PFSK-1 (cell line): ENCODE data around the gene RPH3AL.

Source experiments
- FOXP2 ChIP-seq: optimal IDR thresholded peaks from 2 replicates; pipeline ENCODE3; 2011; ENCODE audit warnings: borderline replicate concordance, control low read depth, inconsistent platforms; ENCODE audit not compliant: insufficient read depth; ENCODE audit errors: extremely low read length, extremely low read depth
- POLR2AphosphoS5 ChIP-seq: IDR thresholded peaks from 2 replicates; pipeline ENCODE4 v1.6.1; 2012; ENCODE audit warnings: low read depth, mild to moderate bottlenecking, control low read depth, low read length, moderate library complexity
- REST ChIP-seq, 2 experiments: IDR thresholded peaks; 2 replicates each; pipeline versions ENCODE4 v1.6.1 to v1.8.0; 2011 to 2012; ENCODE audit warnings: low read depth in 2 of 2, low read length in 2 of 2, control low read depth in 1 of 2, inconsistent platforms in 1 of 2, mild to moderate bottlenecking in 1 of 2, moderate library complexity in 1 of 2; ENCODE audit not compliant: insufficient read depth in 1 of 2
- TAF1 ChIP-seq: IDR thresholded peaks from 2 replicates; pipeline ENCODE4 v1.6.1; 2012; ENCODE audit warnings: low read length, control low read depth, borderline replicate concordance; ENCODE audit not compliant: insufficient read depth

DNA sequence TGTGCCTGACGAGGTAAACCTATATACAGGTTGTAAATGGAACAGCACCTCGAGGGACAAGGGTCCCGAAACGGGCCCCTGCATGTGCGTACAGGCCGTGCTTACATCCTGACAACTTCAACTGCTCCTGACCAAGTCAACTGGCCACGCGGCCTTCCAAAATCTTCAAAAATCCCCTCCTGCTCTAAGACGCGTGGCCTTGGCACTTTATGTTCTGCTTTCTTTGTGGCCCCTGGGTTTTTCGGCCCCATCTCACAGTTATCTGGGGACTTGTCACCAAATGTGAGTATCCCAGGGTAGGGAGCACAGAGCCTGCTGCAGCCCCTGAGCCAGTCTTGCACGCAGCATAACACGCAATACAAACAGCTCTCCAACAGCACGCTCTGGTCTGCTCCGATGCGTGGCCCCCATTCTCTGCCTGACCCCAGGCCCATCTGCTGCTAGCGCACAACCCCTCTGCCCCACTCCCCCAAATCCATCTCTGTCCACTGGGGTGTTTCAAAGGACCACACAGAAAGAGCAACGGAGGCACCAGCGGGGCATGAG lies 659 bp downstream of the RPH3AL start:
- TF ChIP-seq TAF1 (no peak), POLR2AphosphoS5 (no peak), FOXP2 (no peak), REST (IDR thresholded peaks at IDR 0.05; ENCODE audit: insufficient read depth in 1 of 2, low read depth in 2 of 2, low read length in 2 of 2) (no peak)
